Astrocyte of the spinal cord (primary cell): ENCODE data around the gene NOPCHAP1.

Experiments used
- DNase-seq: peaks from one replicate; pipeline ENCODE4 v3.0.0; 2011; ENCODE audit warnings: low read depth, low spot score
- H3K4me3 ChIP-seq: 2 replicates; pipeline ENCODE4 v1.5.1; 2011; ENCODE audit warnings: low read depth, mild to moderate bottlenecking, low read length, moderate library complexity
- CTCF ChIP-seq: IDR thresholded peaks from 2 replicates; pipeline ENCODE4 v1.5.1; 2012; ENCODE audit warnings: low read depth, mild to moderate bottlenecking, low read length, inconsistent platforms
- in situ Hi-C: cut with HindIII; loops from 2 replicates; pipeline ENCODE4 v1.10.0; 2017; ENCODE audit warnings: low sequenced_read_pairs

NOPCHAP1 gene

DNA sequence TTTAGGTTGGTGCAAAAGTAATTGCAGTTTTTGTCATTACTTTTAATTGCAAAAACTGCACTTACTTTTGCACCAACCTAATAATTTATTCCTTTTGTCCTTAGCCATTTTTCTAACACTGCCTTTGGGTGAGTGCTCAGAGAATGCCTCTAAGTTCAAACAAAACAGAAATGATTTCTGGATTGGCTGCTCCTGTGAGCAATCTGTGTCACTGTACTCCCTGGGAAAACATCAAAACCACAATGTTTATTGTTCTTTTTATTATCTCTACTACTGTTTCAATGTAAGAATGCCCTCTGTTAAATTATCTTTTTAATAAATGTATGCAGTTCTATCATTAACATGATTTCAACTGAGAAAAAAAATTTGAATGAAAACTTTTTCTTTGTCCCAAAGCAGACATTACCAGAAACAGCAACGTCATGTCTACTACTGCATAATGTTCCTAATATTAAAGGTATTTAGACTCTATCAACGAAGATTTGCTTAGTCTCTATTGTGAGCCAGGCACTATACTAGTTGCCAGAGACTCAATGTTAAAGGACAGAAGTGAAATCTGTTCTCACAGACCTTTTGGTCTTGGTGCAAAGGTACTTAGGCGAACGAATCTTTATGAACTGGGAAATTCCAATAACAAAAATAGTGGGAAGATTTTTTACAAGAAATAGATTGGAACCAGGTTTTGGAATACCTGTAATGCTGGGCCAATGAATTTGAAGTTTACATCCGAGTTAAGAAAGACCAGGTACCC, 34.2 kb upstream of the NOPCHAP1 start:
- DNase-seq: peak; percentile 59
- no peak for TF ChIP-seq CTCF
- in situ Hi-C loops: no loop called here
- H3K4me3 ChIP-seq: no peak overlapping the region

- no peak for TF ChIP-seq CTCF
- H3K4me3 ChIP-seq: no peak overlapping the region
- no peak for DNase-seq
- in situ Hi-C loops: no loop called here
These were observed 33.3 kb upstream of the NOPCHAP1 start for GRCh38 chr12:104952816-104953215.

GRCh38 chr12:104953323-104953722, 32.8 kb upstream of the NOPCHAP1 start:
- no peak for TF ChIP-seq CTCF
- no peak overlapping the region for H3K4me3 ChIP-seq
- in situ Hi-C loops: no loop called here
- DNase-seq: no peak

DNA sequence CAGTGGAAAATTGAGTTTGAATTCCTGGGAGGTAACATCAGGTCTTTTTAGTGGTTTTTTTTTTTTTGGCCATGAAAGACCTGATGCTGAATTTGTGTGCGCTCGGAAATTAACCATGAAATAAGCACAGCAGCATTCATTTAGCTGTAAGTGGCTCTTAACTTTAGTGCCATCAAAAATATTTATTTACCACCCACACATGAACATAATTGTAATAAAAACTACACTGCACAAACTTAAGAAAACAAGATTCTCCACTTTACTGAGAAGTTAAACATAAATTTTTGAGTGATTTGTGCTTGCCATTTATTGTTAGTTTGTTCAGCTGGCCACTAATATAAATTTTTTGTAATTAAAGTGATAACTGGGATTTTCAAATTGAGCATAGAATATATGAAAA, 30.4 kb upstream of the NOPCHAP1 start:
- in situ Hi-C loops: no loop called here
- TF ChIP-seq CTCF: no peak
- no peak overlapping the region for H3K4me3 ChIP-seq
- no peak for DNase-seq

DNA sequence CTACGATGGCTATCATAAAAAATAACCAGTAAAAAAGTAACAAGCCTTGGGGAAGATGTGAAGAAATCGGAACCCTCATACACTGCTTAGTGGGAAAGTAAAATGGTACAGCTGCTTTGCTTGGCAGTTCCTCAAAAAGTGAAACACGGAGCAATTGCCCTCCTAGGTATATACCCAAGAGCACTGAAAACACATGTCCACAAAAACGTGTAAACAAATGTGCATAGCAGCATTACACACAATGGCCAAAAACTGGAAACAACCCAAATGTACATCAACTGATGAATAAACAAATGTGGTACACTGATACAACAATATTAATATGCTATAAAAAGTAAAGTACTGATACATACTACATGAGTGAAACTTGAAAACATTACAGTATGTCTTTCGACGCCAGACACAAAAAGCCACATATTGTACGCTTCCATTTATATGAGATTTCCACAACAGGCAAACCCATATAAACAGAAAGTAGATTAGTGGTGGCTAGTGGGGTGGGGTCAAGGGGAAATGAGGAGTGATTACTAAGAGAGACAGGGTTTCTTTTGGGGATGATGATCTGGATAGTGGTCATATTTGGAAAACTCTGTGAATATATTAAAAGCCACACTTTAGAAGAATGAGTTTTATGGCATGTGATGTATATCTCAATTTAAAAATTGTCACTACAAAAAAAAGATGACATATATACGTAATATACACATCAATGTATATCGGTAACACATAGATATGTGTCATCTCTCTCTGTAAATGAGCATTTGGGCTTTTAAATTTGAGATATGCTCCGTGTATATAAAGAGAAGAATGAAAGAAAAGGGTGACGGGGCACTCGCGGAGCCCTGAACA, 29.0 kb upstream of the NOPCHAP1 start:
- in situ Hi-C loops: no loop called here
- no peak for DNase-seq
- no peak for TF ChIP-seq CTCF
- peak overlapping the region; percentile 74 for H3K4me3 ChIP-seq

GRCh38 chr12:104957719-104958000, 28.5 kb upstream of the NOPCHAP1 start:
- DNase-seq: no peak
- H3K4me3 ChIP-seq: peak overlapping the region; percentile 74
- no peak for TF ChIP-seq CTCF
- in situ Hi-C loops: no loop called here
